Uterus (tissue), 2 donors: ENCODE data around the gene DSG2.

Experiments used
- POLR2A ChIP-seq, 2 donors: fragments of 450-650 bp; IDR thresholded peaks; one replicate each; pipeline ENCODE4 v1.6.1; 2016; ENCODE audit warnings: antibody characterized with exemption in 2 of 2, mild to moderate bottlenecking in 1 of 2, moderate library complexity in 1 of 2
- TF ChIP-seq, protein P1 (sequence below), 4 experiments: fragments of 200-600 bp in 2 of 4; fragments of 450-650 bp in 2 of 4; sonication (generic) in 2 of 4; IDR thresholded peaks; one replicate each; pipeline ENCODE4 v1.5.1; 2016 to 2019; ENCODE audit warnings: antibody characterized with exemption in 4 of 4, mild to moderate bottlenecking in 2 of 4, moderate library complexity in 1 of 4

DNA sequence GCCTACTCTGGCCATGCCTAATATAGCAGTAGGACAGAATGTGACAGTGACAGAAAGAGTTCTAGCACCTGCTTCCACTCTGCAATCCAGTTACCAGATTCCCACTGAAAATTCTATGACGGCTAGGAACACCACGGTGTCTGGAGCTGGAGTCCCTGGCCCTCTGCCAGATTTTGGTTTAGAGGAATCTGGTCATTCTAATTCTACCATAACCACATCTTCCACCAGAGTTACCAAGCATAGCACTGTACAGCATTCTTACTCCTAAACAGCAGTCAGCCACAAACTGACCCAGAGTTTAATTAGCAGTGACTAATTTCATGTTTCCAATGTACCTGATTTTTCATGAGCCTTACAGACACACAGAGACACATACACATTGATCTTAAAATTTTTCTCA, 48.5 kb downstream of the DSG2 start:
- TF ChIP-seq, protein P1, sequence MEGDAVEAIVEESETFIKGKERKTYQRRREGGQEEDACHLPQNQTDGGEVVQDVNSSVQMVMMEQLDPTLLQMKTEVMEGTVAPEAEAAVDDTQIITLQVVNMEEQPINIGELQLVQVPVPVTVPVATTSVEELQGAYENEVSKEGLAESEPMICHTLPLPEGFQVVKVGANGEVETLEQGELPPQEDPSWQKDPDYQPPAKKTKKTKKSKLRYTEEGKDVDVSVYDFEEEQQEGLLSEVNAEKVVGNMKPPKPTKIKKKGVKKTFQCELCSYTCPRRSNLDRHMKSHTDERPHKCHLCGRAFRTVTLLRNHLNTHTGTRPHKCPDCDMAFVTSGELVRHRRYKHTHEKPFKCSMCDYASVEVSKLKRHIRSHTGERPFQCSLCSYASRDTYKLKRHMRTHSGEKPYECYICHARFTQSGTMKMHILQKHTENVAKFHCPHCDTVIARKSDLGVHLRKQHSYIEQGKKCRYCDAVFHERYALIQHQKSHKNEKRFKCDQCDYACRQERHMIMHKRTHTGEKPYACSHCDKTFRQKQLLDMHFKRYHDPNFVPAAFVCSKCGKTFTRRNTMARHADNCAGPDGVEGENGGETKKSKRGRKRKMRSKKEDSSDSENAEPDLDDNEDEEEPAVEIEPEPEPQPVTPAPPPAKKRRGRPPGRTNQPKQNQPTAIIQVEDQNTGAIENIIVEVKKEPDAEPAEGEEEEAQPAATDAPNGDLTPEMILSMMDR (IDR thresholded peaks at IDR 0.05), result no peak
- no peak for TF ChIP-seq POLR2A (IDR thresholded peaks at IDR 0.05)
